Heart left ventricle (tissue), 16 donors: ENCODE measurements around the gene SP5. TPM values are rescaled to one million over a fixed set of nuclear protein-coding genes. Genes with fewer than 3 reads are reported as not detected.

Experiments used
- ATAC-seq, 4 donors: fragments of 200-7000 bp; cut with Tn5 transposase; one replicate each; pipeline ENCODE4 v1.9.1; 2020 to 2022; ENCODE audit warnings: moderate library complexity in 4 of 4, mild to moderate bottlenecking in 3 of 4, moderate number of reproducible peaks in 1 of 4
- DNase-seq, 5 donors: peaks; one replicate each; pipeline ENCODE4 v3.0.0-alpha.2; 2020
- H3K27ac ChIP-seq, 12 donors: fragments of 200-600 bp; sonication (generic) in 4 of 12; one replicate each; pipeline versions ENCODE4 v1.5.0 to v1.8.0; 2016 to 2022; ENCODE audit warnings: mild to moderate bottlenecking in 2 of 12
- H3K27me3 ChIP-seq, 9 donors: fragments of 200-600 bp; sonication (generic) in 2 of 9; one replicate each; pipeline versions ENCODE4 v1.5.1 to v1.8.0; 2016 to 2022; ENCODE audit warnings: mild to moderate bottlenecking in 3 of 9
- H3K36me3 ChIP-seq, 9 donors: fragments of 200-600 bp; sonication (generic) in 2 of 9; one replicate each; pipeline versions ENCODE4 v1.5.0 to v1.8.0; 2018 to 2022; ENCODE audit warnings: mild to moderate bottlenecking in 2 of 9
- H3K4me1 ChIP-seq, 12 donors: fragments of 200-600 bp; sonication (generic) in 4 of 12; one replicate each; pipeline versions ENCODE4 v1.5.0 to v1.8.0; 2016 to 2022; ENCODE audit warnings: mild to moderate bottlenecking in 3 of 12
- H3K4me3 ChIP-seq, 12 donors: fragments of 200-600 bp; sonication (generic) in 4 of 12; one replicate each; pipeline versions ENCODE4 v1.5.0 to v1.8.0; 2017 to 2022; ENCODE audit warnings: mild to moderate bottlenecking in 9 of 12, moderate library complexity in 4 of 12
- H3K9me3 ChIP-seq, 12 donors: fragments of 200-600 bp; sonication (generic) in 4 of 12; one replicate each; pipeline versions ENCODE4 v1.5.0 to v1.8.0; 2016 to 2022; ENCODE audit warnings: mild to moderate bottlenecking in 1 of 12
- CTCF ChIP-seq, 12 donors: fragments of 200-600 bp; sonication (generic) in 4 of 12; IDR thresholded peaks; one replicate each; pipeline versions ENCODE4 v1.5.0 to v1.8.0; 2018 to 2022; ENCODE audit warnings: antibody characterized with exemption in 12 of 12, mild to moderate bottlenecking in 5 of 12
- POLR2A ChIP-seq, 2 donors: fragments of 450-650 bp; IDR thresholded peaks; one replicate each; pipeline ENCODE4 v1.6.1; 2017; ENCODE audit warnings: antibody characterized with exemption in 2 of 2, mild to moderate bottlenecking in 2 of 2, moderate library complexity in 2 of 2
- WGBS, 4 donors: extraction: QIAGEN DNeasy Blood & Tissue Kit in 2 of 4; methylation state at CpG; one replicate each; pipeline versions ENCODE4 v1.1.5 to v1.1.7; 2013 to 2018; 5-methylcytosine and 5-hydroxymethylcytosine counted together
- intact Hi-C, 10 donors: fragments of 100-400 bp; cut with DNase I; formaldehyde crosslinking; loops; one replicate each; pipeline versions ENCODE4 v1.11.1 to v1.14.2; 2022
- polyA plus RNA-seq, 2 donors: library from polyadenylated mRNA; stranded (reverse); fragments of 200-250 nt; gene quantifications; one replicate each; pipeline ENCODE4 v1.2.3, GENCODE V29; 2013
- total RNA-seq, 9 donors: library from RNA; depleted of rRNA in 2 of 9; stranded (reverse); fragments of >200 nt in 2 of 9; fragmentation: NEBNext Ultra II Directional in 3 of 9; extraction: Animal tissue kit (Norgen Biotek cat#: 25700) in 3 of 9; gene quantifications; one replicate each; pipeline versions ENCODE4 v1.1.0 to v1.2.4, GENCODE V29; 2016 to 2023
- donor health status: ischemic (EF 13 %, LVEDD 7.1; RV severe dilation, severe dysfunction).
- donor health status: healthy with polysubstance abuse.
- donor health status: DM: no; HTN: yes; CAD: no.
- donor health status: DM: no; HTN: no; CAD: no.
- donor health status: ischemic (EF 25% LVEDD 6.9; RV normal size, moderate dysfunction).
- donor health status: ischemic (EF 25% LVEDD 5.7; RV mildly dilated, moderate dysfunction).
- donor health status: healthy.
- donor health status: DM: yes; HTN: yes; CAD: no.
- donor health status: ischemic (EF 35%, LVEDD 5.7; RV mildly dilated, moderate dysfunction).
- donor health status: nonischemic (EF 11% LVEDD 7.7; RV severe dilation, severe dysfunction).
- donor health status: DM: yes; HTN: yes; CAD: no.
- donor health status: PGD.
- donor health status: ischemic (EF 29% LVEDD 5.4; RV normal size, mild dysfunction).
- donor health status: nonischemic (EF 23%, LVEDD 6.1; RV moderate dilation, normal function).

SP5 gene
- total and polyA plus RNA-seq, 11 donors, result 0.08 to 1.4 (median 0.23) TPM; not detected in 4

GRCh38 chr2:170680172-170680941 is 34.8 kb upstream of the SP5 start:
- TF ChIP-seq POLR2A (IDR thresholded peaks at IDR 0.05), result no peak
- TF ChIP-seq CTCF (IDR thresholded peaks at IDR 0.05), result no peak
- Histone ChIP-seq H3K27ac (no peak overlapping the region), H3K9me3 (no peaks in the 10 kb centered on the region), H3K36me3 (no peaks in the 10 kb centered on the region), H3K4me3 (no peak overlapping the region), H3K27me3 (peaks cover 0 to 16% (median under 1%) of the 10 kb centered on the region in 9 donors), H3K4me1 (no peaks in the 10 kb centered on the region)
- WGBS, 4 donors, result 50 to 56% (median 52%) methylated on average over 2 of the region's 2 CpGs
- DNase-seq (no peak), ATAC-seq (no peak)
- intact Hi-C loops, result no loop called here

- H3K4me3 ChIP-seq, result no peak overlapping the region
- no peaks in the 10 kb centered on the region for H3K36me3 ChIP-seq
- WGBS, 4 donors, result 77 to 86% (median 80%) methylated on average over 1 of the region's 1 CpG
- H3K27me3 ChIP-seq, result peaks cover 0 to 16% (median 3%) of the 10 kb centered on the region in 9 donors
- intact Hi-C loops, result no loop called here
- no peaks in the 10 kb centered on the region for H3K9me3 ChIP-seq
- H3K4me1 ChIP-seq, result no peaks in the 10 kb centered on the region
- no peak for DNase-seq
- ATAC-seq, result no peak
- no peak for TF ChIP-seq CTCF (IDR thresholded peaks at IDR 0.05)
- no peak for TF ChIP-seq POLR2A (IDR thresholded peaks at IDR 0.05)
- no peak overlapping the region for H3K27ac ChIP-seq
These were observed 33.8 kb upstream of the SP5 start for GRCh38 chr2:170681311-170681710.

DNA sequence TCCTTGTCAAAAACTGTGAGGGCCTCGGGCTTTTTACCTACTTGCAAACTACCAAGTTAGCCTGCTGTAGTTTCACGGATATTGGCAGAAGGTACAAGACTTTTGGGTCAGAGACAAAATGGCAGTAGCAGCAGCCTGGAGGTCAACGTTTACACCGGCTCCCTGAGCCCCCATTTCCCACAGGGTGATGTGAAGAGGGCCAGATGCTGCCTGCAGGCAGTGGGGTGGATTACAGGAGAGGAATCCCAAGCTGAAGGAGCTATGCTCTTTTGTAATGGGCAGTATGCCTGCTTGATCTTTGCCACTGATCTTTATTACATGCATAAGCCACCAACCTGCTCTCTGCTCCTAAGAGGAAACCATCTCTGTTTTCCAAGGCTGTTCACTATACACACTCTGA is 29.5 kb upstream of the SP5 start:
- intact Hi-C loops, result no loop called here
- DNase-seq (no peak), ATAC-seq (no peak)
- Histone ChIP-seq H3K4me3 (no peak overlapping the region), H3K36me3 (no peaks in the 10 kb centered on the region), H3K4me1 (no peaks in the 10 kb centered on the region), H3K27me3 (peaks cover 0 to 16% (median 3%) of the 10 kb centered on the region in 9 donors), H3K27ac (no peak overlapping the region), H3K9me3 (no peaks in the 10 kb centered on the region)
- WGBS, 4 donors, result 49 to 54% (median 51%) methylated on average over 4 of the region's 4 CpGs
- TF ChIP-seq CTCF (IDR thresholded peaks at IDR 0.05), result no peak

DNA sequence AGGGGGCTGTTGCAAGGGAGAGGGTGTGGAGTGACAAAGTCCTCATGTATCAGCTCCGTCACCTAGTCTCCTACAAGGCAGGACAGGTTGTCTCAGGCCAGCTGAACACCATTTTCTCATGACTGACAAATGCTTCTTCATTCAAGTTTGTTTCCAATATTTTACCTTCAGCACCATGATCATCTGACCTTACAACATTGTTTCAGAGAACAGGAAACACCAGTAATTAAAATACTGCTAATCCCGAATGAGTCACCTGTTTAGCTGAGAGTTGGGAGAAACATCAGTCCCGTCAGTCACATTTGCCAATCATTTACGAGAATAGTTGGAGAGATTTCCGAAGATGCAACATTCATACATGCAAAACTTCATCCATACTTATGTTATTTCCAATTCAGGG is 25.7 kb upstream of the SP5 start:
- H3K4me1 ChIP-seq, result no peaks in the 10 kb centered on the region
- intact Hi-C loops, result no loop called here
- TF ChIP-seq POLR2A (IDR thresholded peaks at IDR 0.05) (no peak), CTCF (IDR thresholded peaks at IDR 0.05) (no peak)
- ATAC-seq (no peak), DNase-seq (no peak)
- no peak overlapping the region for H3K4me3 ChIP-seq
- H3K36me3 ChIP-seq, result no peaks in the 10 kb centered on the region
- H3K27ac ChIP-seq, result no peak overlapping the region
- no peaks in the 10 kb centered on the region for H3K9me3 ChIP-seq
- peaks cover 0 to 23% (median 0%) of the 10 kb centered on the region in 9 donors for H3K27me3 ChIP-seq
- 81 to 87% (median 83%) methylated on average over 5 of the region's 5 CpGs for WGBS, 4 donors
